NB4 (cell line): Measurements from ENCODE around the gene INSR.

Experiments
- POLR2A ChIP-seq: IDR thresholded peaks from 2 replicates; pipeline ENCODE4 v1.6.1; 2011; ENCODE audit warnings: mild to moderate bottlenecking; ENCODE audit not compliant: insufficient read length; ENCODE audit errors: extremely low read depth
- TF ChIP-seq, protein P1 (sequence below): IDR thresholded peaks from one replicate; pipeline ENCODE4 v1.5.1; 2012; ENCODE audit warnings: low read depth, low read length
- TF ChIP-seq, protein P2 (sequence below): IDR thresholded peaks from 2 replicates; pipeline ENCODE4 v1.6.1; 2011; ENCODE audit warnings: low read depth, low read length

DNA sequence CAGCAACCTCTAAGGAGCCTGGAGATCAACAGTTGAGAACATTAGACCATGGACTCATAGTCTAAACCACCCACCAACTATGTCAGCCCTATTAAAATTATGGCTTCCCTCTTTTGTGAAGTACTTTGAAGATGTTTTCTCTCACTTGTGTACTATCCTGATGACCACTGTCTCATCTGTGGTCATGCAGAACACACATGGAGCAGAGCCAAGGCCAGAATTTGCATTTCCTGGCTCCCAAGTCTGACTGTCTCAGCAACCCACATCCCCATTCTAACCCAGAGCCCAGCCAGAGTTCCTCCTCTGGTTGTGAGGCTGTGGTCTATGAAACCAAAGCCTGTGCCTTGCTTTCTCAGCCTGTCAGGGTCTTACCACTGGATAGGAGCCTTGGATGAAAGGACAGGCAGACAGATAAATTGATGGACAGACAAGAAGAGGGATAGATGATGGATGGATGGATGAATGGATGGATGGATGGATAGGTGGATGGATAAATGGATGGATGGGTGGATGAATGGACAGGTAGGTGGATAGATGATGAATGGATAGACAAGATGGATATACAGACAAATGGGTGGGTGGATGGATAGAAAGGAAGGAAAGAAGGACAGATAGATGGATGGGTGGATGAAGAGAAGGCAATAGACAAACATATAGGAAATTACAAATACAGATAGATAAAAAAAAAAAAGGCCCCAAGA is 189.3 kb downstream of the INSR start:
- TF ChIP-seq, protein P1, sequence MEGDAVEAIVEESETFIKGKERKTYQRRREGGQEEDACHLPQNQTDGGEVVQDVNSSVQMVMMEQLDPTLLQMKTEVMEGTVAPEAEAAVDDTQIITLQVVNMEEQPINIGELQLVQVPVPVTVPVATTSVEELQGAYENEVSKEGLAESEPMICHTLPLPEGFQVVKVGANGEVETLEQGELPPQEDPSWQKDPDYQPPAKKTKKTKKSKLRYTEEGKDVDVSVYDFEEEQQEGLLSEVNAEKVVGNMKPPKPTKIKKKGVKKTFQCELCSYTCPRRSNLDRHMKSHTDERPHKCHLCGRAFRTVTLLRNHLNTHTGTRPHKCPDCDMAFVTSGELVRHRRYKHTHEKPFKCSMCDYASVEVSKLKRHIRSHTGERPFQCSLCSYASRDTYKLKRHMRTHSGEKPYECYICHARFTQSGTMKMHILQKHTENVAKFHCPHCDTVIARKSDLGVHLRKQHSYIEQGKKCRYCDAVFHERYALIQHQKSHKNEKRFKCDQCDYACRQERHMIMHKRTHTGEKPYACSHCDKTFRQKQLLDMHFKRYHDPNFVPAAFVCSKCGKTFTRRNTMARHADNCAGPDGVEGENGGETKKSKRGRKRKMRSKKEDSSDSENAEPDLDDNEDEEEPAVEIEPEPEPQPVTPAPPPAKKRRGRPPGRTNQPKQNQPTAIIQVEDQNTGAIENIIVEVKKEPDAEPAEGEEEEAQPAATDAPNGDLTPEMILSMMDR = no peak
- TF ChIP-seq, protein P2, sequence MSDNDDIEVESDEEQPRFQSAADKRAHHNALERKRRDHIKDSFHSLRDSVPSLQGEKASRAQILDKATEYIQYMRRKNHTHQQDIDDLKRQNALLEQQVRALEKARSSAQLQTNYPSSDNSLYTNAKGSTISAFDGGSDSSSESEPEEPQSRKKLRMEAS = no peak
- TF ChIP-seq POLR2A = no peak
